Left renal cortex interstitium (tissue), 4 donors: ENCODE results near the gene SPRR2D. TPM values are rescaled to one million over a fixed set of nuclear protein-coding genes. Genes with fewer than 3 reads are reported as not detected.
"Not testable (repeated sequence)": the region's sequence is repeated elsewhere in the genome, so short reads cannot be mapped to it uniquely, and the experiment has no call there.

Source experiments
- DNase-seq, 4 donors: peaks; one replicate each; pipeline ENCODE4 v3.0.0-alpha.2; 2013; ENCODE audit warnings: low read depth in 4 of 4, low spot score in 2 of 4, missing footprints in 1 of 4
- polyA plus RNA-seq, 4 donors: library from polyadenylated mRNA; unstranded; fragments of 120-200 nt; gene quantifications; one replicate each; pipeline ENCODE4 v1.2.1, GENCODE V29; 2013; ENCODE audit not compliant: insufficient read length in 4 of 4

Gene SPRR2D
- not detected for polyA plus RNA-seq

DNA sequence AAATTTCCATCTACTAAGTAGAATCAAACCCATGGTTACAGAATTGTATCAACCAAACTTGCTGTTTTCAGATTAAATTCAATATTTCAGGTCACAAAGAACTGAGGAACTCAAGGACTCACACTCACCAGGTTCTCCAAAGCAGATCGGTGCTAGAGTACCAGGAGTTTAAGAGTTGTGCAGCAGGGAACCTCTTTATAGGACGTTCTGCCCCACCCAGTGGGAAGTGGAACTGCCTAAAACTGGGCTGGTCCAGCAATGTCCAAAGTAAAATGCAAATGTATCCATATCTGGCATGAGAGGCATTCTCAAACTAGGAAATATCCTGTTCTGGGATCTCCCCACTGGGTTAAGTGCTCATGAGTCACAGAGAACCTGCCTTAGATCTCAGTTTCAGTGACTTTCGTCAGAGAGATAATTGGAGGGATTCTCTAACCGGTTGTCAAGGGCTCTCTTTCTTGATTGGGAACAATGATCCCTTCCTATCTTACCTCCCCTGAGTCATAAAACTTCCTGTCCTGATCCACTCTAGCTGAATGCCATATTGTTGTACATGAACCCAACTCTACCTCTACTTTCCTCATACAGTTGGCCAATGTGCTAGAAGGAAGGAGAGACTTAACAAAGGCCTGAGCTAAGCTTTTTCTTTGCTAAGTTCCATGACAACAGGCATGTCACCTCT, at the start of gene SPRR2D:
Gene SPRR2D, minus strand, starts transcription at position 171 of the 682 bp plus-strand sequence. CDS start 774 bp downstream, outside the sequence.
- DNase-seq = no peak

DNA sequence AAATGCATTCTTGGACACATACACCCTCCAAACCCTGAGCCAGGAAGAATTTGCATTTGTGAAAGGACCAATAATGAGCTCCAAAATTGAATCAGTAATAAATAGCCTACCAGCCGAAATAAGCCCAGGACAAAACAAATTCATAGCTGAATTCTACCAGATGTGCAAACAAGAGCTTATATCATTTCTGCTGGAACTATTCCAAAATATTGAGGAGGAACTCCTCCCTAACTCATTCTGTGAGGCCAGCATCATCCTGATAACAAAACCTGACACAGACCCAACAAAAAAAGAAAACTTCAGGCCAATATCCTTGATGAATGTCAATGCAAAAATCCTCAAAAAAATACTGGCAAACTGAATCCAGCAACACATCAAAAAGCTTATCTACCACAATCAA, 46.7 kb upstream of the SPRR2D start:
- DNase-seq = no peak

DNA sequence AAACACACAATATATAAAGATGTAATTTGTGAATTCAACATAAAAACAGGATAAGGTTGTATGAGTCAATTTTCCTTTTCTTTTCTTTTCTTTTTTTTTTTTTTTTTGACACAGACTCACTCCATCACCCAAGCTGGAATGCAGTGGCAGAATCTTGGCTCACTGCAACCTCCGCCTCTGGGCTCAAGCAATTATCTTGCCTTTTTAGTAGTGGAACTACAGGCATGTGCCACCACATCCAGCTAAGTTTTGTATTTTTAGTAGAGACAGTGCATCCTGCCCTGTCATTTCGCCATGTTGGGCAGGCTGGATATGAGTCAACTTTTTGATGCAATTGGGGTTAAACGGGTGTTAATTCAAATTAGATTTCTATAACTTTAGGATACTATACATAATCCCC, 40.8 kb upstream of the SPRR2D start:
- DNase-seq = no peak

DNA sequence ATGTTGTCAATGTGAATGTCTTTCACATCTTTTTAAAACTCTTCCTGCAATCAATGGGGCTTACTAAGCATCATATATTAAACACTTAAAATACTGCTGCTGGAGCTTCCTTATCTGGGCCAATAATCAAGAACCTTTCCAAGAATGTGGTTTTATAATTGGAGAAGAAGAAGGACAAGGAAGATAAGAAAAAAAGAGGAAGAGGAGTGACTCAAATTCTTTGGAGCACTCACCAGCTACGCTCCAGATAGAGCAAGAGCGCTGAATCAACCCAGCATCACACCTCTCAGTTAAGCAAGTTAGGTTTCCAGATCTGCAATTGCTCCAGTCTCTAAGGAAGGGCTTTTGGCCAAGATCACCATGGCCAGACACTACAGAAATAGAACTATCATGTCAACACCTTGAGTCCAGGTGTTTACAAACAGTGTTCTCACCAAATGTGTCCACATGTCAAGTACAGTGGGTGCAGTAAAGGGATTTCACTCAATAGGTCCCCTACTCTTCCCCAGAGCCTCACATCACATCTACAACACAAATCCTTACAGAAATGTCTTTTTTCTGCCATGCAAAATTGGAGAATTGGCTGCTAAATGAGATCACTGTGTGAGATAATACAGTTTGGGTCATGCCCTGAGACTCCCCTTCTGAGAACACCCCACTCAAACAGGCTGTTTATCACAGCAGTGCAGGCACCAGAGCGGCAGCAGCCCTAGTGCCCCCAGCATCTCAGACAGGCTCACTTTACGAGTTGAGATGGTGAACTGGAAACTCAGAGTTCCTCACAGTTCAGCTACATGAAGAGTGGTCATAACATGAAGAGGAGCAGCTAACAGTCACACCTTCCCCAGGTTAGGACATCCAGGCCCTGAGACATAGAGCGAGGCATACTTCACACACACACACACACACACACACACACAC, 32.1 kb upstream of the SPRR2D start:
- DNase-seq = no peak

DNA sequence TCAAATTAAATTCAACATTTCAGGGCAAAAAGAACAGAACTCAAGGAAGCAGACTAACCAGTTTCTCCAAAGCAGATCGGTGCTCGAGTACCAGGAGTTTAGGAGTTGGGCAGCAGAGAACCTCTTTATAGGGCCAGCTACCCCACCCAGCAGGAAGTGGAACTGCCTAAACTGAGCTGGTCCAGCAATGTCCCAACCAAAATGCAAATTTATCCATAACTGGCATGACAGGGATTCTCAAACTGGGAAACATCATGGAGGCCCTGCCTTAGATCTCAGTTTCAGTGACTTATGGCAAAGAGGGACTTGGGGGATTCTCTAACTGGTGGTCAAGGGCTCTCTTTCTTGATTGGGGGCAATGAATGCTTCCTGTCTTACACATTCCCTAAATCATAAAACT, 30.6 kb upstream of the SPRR2D start, which contains the start of gene SPRR2B:
Gene SPRR2B, minus strand, starts transcription at position 101 of the 400 bp plus-strand sequence. CDS start 772 bp downstream, outside the sequence.
- no peak for DNase-seq

DNA sequence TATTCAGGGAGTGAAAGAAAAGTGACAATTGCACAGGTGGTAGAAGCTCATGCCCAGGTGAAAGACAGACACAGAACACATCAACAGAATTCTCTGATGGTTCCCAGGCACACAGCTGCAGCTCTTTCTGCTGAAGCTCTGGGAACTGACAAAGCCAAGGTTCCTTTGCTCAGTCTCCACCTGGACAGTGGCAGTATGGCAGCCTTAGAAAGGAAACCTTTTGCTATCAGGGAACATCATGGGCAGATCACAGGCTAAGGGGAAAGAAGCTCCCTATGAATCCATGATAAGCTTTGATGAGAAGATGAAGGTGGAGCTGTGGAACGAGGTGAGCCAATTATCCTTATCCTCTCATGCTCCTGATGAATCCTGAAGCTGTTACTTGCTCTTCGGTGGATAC, 29.3 kb upstream of the SPRR2D start:
- DNase-seq = no peak

DNA sequence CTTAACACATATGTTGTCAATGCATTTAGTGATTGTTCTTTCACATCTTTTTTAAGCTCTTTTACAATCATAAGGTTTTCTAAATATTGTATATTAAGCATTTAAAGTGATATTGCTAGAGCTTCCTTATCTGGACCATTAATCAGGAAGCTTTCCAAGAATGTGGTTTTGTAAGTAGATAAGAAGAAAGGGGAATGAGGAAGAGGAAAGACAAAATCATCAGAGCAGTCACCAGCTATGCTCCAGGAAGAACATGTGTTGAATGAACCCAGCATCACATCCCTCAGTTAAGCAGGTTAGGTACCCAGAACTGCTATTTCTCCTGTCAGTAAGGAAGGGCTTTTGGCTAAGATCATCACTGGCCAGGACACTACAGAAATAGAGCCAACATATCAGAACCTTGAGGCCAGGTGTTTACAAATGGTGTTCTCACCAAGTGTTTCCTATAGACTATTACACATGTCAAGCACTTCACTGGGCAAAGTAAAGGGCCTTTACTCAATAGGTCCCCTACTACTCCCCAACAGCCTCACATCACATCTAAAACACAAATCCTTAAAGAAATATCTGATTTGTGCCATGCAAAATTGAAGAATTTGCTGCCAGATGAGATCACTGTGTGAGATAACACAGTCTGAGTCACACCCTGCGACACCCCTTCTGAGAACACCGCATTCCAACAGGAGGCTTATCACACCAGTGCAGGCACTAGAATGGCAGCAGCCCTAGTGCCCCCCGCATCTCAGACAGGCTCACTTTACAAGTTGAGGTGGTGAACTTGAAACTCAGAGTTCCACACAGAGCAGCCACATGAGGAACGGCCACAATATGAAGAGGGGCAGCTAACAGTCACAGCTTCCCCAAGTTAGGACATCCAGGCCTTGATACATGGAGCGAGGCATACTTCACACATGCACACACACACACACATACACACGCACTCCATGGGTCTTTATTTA, 18.2 kb upstream of the SPRR2D start:
- no peak for DNase-seq

DNA sequence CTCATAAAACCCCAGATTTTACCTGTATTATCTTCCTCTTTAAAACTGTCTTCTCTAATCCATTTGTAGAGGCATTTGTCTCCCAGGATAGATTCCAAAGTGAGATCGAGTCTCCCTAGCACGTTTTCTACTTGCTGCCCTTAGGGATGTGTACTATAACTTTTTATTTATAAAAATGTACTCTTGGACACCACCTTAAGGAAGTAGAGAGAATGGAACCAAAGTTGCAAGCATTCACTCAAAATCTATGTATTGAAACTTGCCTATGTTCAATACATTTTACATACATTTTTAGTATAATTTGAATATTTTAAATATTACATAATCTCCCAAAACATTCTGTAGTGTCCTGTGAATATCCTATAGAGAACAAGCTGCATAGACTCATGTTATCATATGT, 17.2 kb upstream of the SPRR2D start:
- no peak for DNase-seq

DNA sequence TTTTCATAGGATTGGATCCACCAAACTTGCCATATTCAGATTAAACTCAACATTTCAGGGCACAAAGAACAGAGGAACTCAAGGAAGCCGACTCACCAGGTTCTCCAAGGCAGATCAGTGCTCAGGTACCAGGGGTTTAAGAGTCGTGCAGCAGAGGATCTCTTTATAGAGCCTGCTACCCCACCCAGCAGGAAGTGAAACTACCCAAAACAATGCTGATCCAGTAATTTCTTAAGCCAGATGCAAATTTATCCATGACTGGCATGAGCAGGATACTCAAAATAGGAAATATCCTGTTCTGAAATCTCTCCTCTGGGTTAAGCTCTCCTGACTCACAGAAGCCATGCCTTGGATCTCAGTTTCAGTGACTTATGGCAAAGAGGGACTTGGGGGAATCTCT, 16.5 kb upstream of the SPRR2D start, which contains the start of gene SPRR2A:
Gene SPRR2A, minus strand, starts transcription at position 138 of the 400 bp plus-strand sequence. CDS start 777 bp downstream, outside the sequence.
- DNase-seq = no peak

DNA sequence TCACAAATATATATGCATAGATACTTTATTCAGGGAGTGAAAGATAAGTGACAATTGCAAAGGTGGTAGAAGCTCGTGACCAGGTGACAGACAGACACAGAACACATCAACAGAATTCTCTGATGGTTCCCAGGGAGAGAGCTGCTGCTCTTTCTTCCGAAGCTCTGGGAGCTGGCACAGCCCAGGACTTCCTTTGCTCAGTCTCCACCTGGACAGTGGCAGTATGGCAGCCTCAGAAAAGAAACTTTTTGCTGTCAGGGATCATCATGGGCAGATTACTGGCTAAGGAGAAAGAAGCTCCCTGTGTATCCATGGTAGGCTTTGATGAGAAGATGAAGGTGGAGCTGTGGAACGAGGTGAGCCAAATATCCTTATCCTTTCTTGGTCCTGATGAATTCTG, 15.2 kb upstream of the SPRR2D start:
- DNase-seq = not testable (repeated sequence)

DNA sequence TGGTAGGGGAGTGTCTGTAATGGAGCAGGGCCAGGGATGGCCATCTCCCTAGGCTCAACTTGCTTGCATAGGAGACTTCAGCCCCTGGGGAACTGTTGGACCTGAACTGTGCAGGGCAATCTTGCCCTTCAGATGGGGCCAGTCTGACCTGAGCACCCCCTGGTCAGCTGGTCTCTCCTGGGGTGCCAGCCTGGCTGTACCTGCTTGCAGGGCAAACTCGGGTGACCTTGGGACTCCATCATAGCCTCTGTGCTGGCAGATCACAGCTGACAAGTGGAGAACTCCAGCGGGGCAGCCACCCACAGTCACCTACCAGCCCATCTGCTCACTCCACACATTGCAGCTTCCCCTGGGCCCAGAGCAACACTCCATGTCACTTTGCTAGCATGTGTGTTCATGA, 8.3 kb upstream of the SPRR2D start:
- DNase-seq = no peak

DNA sequence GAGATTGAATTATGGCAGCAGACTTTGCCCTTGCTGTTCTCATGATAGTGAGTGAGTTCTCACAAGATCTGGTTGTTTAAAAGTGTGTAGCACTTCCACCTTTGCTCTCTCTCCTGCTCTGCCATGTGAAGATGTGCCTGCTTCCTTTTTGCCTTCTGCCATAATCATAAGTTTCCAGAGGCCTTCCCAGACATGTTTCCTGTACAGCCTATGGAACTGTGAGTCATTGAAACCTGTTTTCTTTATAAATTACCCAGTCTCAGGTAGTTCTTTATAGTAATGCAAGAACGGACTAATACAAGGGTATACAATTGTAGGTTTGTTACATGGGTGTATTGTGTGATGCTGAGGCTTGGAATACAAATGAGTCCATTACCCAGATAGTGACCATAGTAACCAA, 5.7 kb downstream of the SPRR2D start:
- no peak for DNase-seq

DNA sequence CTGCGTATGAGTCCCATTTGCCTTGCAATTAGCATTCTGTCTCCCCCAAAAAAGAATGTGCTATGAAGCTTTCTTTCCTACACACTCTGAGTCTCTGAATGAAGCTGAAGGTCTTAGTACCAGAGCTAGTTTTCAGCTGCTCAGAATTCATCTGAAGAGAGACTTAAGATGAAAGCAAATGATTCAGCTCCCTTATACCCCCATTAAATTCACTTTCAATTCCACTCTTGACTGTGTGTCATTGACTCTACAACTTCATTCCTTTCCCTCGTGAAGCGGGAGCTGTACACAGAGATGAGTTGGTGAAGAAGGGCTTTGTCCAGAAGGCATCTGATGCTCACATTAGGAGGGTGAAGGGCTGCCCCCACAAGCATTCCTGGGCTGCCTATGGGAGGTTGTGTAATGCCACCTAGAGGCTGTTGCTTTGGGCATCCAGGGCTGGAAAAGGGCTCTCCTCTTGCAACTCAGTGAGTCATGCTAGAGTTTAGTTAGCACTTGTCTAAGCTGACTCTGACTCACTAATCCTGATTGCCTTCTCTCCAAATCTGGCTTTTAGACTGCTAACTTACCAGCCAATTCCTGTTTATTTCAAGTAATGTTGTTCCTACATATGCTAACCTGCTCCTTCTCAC, 8.1 kb downstream of the SPRR2D start:
- DNase-seq = no peak

DNA sequence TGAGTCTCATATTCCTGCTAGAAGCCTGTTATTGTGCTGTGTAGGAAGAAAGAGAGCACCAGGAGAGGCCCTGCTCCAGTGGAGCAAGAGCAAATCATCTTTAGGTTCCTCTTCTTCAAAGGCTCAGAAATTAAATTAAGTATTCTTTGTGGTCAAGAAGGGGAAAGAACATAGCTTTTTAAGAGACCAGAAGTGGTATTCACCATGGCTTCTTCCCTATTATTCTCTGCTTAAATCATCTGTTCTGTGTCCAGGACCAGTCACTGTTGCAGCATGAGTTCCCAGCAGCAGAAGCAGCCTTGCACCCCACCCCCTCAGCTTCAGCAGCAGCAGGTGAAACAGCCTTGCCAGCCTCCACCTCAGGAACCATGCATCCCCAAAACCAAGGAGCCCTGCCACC, 8.8 kb downstream of the SPRR2D start:
- no peak for DNase-seq

DNA sequence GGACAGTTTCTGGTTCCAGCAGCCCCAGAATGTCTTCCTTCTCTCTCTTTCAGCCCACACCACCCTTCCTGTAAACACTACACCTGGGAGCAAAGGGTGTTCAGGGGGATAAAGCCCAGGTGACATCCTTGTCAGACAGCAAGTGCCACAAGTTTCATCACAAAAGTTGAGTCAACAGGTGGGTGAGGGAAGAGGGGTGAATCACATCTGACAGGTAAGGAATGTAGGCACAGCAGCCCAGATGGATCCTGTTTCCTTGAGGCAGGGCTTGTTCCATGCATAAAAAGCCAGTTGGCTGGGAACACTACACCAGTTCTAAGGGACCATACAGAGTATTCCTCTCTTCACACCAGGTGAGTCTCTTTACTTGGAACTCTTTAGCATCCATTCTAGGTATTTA, 10.0 kb downstream of the SPRR2D start, which contains the start of gene SPRR1B:
Gene SPRR1B, plus strand, starts transcription at position 309 of the 400 bp plus-strand sequence. CDS start 1,143 bp downstream, outside the sequence.
- DNase-seq = no peak

DNA sequence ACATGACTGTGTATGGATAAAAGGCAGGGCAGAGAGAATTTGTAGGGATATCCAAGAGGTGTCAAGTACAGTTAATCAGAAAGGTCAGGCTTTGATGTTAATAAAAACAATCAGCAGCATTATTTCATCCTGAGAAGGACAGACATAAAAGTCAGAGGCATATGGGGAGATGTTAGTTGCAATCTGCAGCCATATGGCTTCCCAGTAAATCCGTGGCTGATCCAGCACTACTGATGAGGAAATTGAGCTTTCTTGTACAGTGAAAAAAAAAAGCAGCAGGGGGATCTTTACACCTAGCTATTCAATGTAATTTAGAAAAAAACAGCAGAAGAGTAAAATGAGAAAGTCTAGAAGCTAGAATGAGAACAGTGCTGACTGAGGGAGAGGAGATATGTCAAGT, 12.2 kb downstream of the SPRR2D start:
- DNase-seq = no peak

DNA sequence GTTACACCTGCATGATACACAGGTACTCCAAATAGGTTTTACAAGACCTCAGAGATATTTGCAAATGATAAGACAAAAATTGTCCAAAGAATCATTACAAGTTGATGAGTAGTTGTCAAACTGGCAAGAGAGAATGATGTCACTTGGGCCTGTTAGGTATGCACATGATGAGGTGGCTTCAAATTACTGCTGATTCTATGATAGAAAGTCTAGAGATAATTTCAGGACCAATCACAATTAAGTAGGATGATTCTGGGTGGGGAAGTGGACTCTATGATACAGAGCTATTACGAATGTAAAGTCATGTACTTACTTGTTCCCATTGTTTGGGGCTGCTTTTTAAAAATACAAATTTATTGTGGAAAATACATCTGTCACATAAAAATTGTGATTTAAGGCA, 15.1 kb downstream of the SPRR2D start:
- DNase-seq = no peak

DNA sequence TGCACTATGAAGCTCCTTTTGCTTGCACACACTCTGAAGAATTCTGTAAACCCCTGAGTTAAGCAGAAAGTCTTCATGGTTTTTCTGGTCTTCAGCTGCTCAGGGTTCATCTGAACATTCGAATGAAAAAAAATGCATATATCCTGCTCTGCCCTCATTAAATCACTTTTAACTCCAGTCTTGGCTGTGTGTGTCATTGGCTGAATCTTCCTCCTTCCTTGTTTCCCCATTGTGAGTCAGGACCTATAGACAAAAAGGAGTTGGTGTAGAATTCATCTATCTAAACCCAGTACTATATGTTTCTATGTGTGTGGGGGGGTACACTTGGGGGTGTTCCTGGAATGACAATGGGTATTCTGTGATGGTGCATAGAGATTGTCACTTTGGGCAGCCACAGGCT, 16.5 kb downstream of the SPRR2D start:
- no peak for DNase-seq

DNA sequence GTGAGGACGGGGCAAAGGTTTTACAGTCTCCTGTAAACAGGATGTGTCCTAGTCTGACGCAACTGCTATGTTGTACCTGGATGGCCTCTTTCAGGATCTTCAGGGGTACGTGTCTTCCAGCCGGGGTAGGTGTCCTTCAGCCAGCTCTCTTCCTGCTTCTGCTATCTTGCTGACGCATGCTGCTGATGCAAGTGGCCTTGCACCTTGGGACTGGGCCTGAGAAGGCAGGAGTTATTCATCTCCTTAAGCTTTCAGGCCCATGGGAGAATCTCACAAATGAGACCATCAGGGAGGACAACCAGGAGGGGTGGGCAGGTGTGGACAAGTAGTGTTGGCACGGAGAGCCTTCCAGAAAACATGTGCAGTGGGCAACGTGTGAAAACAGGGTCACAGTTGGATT, 17.8 kb downstream of the SPRR2D start:
- no peak for DNase-seq

DNA sequence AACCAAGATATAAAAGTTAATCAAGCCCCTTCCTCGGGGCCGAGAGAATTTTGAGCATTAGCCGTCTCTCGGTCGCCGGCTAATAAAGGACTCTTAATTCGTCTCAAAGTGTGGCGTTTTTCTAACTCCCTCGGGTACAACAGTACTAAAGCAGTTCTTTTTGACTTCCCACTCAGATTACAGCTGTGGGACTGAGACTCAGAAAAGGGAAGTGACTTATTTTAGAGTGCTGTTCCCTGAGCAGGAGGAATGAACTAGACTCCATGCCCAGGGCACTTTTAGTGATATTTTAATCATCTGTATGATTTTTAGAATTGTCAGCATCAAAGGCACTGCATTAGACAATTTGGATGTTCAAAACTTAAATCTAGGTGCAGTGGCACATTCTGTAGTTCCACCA, 18.6 kb downstream of the SPRR2D start:
- not testable (repeated sequence) for DNase-seq
